T-helper 9 cell (primary cell): Measurements from ENCODE around the gene DDX50.
"Not testable (repeated sequence)": the region's sequence is repeated elsewhere in the genome, so short reads cannot be mapped to it uniquely, and the experiment has no call there.

ENCODE experiments used
- DNase-seq: peaks from one replicate; pipeline ENCODE4 v3.0.0-alpha.2; 2020
- total RNA-seq, 2 donors: gene quantifications; one replicate each; lab custom pipeline; 2026; lab: John Stamatoyannopoulos, UW

DDX50 gene, protein sequence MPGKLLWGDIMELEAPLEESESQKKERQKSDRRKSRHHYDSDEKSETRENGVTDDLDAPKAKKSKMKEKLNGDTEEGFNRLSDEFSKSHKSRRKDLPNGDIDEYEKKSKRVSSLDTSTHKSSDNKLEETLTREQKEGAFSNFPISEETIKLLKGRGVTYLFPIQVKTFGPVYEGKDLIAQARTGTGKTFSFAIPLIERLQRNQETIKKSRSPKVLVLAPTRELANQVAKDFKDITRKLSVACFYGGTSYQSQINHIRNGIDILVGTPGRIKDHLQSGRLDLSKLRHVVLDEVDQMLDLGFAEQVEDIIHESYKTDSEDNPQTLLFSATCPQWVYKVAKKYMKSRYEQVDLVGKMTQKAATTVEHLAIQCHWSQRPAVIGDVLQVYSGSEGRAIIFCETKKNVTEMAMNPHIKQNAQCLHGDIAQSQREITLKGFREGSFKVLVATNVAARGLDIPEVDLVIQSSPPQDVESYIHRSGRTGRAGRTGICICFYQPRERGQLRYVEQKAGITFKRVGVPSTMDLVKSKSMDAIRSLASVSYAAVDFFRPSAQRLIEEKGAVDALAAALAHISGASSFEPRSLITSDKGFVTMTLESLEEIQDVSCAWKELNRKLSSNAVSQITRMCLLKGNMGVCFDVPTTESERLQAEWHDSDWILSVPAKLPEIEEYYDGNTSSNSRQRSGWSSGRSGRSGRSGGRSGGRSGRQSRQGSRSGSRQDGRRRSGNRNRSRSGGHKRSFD
- 52.9 to 101 reads per million in 2 donors for total RNA-seq

DNA sequence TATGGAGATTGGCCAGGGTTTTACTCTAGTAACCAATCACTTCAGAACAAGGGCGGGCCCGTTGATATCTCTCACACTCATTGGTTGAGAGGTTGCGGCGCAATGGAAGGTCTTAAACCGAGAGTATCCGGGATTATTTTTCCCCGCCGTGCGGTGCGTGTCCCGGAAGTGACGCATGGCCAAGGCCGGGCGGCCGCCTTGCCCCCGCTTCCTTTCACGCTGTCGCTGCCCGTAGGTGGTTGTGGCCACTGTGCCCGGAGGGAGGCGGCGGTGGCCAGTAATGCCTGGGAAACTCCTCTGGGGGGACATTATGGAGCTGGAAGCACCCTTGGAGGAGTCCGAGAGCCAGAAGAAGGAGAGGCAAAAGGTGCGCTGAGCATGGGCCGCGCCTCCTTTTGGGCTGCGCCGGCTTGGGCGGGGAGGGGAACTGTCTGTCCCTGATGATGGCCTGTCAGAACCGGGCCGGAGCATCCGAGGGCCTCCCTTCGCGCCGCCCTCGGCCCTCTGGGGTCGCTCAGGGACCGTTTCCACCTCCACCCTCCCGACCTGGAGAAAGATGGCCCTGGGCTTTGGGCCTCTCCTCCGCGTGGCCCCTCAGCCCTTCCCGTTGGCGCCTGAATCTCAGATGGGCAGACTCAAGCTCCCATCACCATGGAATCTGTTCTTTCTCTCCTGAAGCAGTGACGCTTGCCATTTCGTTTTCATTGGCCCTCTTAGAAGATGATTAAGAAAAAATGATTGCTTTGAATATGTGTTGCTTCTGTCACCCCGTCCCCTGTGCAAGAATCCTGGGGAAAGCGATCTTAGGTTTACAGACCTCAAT, at the start of gene DDX50:
TSS of gene DDX50 (plus strand) at position 211 of the 823 bp plus-strand sequence. CDS start at position 281, 70 bp downstream.
- DNase-seq: peak; percentile 89

DNA sequence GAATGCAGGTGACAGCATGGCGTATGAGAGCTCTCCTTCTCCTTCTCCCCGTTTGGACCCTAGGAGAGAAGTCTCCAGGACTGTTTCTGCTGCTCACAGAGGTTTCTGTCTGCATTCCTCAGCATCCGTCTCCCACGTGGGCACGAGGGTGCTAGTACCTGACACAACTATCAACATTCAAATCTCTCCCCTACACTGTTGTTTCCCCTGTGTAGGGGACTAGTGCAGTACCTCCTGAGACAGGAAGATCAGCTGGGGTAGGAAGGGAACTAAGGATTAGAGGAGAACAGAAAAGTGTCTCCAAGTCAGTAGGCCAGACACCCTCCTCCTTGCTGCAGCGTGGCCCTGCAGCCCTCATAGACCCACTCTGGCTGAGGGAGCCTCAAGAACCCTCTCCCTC, 44.8 kb upstream of the DDX50 start:
- DNase-seq: no peak

DNA sequence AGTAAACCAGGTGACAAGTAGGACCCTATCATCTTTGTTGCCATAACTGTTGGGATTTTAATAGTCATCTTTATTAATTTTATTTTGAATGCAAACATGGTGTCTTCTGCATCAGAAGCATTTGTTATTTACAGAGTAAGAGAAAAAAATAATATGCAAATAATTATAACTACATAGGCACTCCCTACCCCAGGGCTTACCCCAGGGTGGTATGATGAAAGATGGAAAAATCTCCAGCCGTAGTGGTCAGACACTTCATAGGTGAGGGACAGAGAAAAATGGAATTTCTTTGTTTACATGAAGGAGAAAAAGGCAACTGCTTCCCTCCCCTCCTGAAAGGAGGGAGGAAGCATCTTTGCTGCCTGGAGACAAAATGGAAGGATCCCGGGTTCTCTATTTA, 44.1 kb upstream of the DDX50 start:
- no peak for DNase-seq

DNA sequence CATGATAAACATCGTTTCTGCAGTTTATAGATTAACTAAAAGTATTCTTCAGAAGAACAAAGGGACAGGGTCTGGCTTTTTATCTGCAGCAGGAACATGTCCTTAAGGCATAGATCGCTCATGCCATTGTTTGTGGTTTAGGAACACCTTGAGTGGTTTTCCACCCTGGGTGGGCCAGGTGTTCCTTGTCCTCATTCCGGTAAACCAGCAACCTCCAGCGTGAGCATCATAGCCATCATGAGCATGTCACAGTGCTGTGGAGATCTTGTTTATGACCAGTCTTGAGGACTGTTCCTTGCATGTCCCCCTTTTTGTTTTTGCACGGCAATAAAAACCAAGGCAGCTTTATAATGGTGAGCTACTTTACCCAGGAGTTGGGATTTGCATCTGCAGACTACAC, 39.9 kb upstream of the DDX50 start:
- no peak for DNase-seq

DNA sequence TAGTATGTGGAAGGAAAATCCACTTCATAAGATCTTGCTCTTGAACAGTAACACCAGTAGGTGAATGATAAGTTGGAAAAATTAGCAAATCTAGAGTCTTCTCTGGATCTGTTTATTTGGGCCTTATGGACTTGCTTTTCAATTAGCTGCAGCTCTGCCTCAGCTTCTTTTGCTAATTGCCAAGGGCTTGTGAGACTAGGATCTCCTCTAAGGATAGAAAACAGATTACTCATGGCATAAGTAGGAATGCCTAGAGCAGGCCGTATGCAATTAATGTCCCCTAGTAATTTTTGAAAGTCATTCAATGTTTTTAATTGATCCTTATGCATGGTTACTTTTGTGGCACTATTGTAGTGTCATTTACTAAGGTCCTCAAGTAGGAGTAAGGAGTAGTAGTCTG, 36.5 kb upstream of the DDX50 start:
- no peak for DNase-seq

DNA sequence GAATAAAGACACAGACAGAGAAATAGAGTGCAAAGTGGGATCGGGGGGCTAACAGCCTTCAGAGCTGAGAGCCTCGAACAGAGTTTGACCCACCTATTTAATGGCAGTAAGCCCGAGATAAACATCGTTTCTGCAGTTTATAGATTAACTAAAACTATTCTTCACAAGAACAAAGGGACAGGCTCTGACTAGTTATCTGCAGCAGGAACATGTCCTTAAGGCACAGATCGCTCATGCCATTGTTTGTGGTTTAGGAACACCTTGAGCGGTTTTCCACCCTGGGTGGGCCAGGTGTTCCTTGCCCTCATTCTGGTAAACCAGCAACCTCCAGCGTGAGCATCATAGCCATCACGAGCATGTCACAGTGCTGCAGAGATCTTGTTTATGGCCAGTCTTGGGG, 32.9 kb upstream of the DDX50 start:
- DNase-seq: not testable (repeated sequence)

DNA sequence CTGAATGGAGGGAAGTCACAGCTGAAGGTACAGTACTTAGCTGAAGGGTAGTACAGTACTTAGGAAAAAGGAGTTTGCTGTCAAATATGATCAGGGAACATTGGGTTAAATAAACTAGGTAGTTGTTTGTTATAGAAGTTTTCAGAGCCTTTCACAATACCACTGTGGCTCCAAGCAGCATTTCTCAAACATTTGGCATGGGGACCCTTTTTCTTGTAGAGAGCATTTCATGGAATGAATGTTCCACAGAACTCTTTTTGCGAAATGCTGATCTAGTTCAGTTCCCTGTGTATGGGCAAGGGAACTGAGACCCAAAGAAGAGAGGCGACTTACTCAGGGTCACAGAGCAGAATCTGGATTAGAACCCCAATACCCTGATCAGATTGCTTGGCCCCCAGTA, 31.5 kb upstream of the DDX50 start:
- no peak for DNase-seq

DNA sequence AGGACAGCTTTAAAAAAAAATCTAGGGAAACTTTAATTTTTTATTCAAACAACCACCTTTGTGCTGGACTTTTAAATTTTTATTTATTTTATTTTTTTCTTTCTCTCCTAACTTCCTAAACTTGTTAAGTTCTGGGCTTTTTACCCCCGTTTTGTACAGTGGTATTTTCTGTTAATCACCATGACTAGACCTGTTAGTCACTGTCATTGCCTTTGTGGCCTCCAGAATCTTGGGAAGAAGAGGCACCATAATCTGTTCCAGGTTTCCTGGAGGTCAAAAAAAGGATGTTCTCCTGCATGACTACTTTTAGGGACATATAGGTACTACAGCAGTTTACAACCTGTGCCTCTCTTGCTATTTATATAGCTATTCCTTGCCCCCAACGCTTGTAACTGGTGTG, 31.1 kb upstream of the DDX50 start:
- no peak for DNase-seq

DNA sequence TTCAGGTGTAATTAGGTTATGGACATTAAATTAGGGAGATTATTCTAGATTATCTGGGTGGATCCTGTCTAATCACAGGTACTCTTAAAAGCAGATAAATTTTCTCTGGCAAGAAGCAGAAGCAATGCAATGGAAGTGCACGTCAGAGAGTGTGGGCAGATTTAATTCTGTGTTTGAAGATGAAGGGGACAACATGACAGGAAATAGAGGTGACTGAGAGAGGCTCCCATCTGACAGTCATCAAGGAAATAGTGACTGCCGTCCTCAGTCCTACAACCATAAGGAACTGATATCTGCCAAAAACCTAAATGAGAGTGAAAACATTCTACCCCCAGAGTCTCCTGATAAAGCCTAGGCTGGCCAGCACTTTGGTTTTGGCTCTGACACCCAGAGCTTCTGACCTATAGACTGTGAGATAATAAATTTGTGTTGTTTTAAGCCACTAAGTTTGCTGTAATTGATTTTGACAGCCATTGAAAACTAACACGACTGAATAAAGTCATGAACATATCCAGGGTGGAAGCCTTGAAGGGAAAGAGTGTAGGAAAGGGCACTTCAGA, 30.5 kb upstream of the DDX50 start:
- DNase-seq: no peak

DNA sequence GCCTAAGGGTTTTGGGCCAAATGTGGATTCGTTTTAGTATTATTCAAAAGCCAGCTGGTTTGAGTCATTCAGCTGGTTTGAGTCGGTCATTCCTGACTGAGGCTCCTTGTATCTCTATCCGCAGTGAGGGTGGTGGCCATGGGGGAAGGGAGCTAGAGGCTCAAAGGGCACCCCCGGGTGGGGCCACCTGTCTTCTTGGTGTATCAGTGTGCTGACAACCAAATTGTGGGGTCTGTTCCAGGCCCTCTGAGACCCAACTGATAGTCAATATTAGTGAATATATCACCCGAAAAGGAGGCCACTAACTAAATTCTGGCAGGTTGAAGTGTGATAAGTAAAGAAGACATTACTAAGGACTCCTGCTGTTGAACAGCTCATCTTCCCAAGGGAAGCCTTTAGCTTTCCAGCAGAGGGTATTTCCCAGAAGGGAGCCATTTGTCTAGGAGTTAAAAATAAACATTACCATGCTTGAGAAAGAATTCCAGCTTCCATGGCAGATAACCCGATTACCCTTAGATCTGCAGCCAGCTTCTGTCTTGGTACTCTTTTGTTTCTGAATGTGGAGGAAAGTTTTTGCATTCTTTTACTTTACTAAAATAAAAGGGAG, 29.9 kb upstream of the DDX50 start:
- no peak for DNase-seq

DNA sequence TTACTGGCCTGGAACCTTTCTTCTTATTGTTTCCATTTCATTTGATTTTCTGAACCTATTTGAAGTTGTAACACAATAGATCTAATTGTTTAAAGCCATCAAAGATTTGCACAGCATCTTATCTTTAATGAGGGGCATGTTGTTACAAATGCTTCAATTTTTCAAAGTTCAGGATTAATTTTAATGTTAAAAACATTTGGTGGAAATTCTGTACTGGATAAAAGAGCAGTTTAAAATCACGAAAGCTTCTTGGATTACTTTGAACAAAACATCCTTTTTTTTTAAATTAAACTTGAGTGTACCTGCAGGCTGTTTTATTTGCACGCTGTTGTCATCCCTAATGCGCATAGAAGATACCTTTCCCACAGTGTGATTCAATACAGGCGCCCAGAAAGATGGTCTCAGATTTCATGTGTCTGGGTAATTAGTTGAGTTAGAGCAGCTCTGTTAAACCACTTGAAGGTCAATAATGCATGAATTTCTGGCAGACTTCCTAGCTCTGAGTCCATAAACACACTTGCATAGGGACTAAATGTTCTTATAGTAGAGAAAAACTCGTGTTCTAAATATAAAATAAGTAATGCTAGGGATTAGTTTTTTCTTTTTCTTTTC, 29.3 kb upstream of the DDX50 start:
- DNase-seq: no peak

DNA sequence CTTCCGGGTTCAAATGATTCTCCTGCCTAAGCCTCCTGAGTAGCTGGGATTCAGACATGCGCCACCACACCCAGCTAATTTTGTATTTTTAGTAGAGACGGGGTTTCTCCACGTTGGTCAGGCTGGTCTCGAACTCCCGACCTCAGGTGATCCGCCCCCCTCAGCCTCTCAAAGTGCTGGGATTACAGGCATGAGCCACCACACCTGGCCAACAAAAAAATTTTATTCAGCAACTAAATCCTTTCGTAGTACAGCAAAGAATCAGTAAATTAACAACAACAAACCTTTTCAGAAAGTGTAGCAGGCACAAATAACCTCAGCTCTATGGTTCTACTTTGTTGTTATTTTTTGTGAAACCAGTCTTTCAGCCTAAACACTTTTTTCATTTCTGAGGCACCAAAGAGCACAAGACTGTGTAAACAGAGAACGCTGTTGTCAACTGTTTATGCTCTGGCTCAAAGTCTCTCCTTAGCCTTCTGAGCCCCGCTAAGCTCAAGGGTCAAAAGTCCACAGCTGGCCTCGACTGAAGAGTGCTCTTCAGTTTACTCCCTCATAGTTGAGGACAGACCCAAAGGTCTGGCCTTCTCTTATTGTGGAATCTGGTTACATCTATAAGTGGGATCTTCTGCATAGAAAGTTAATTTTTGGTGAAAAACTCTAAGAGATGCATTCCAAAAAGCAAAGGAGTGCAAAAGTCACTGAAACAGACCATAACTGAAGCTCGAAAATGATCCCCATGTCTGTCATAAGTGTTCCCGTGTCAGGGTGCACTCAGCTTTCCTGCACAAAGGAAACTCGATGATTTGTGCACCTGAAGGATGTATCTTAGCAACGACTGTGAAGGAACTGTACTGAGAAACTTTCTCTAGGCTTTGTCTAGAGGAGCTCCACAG, 24.6 kb upstream of the DDX50 start:
- DNase-seq: no peak

DNA sequence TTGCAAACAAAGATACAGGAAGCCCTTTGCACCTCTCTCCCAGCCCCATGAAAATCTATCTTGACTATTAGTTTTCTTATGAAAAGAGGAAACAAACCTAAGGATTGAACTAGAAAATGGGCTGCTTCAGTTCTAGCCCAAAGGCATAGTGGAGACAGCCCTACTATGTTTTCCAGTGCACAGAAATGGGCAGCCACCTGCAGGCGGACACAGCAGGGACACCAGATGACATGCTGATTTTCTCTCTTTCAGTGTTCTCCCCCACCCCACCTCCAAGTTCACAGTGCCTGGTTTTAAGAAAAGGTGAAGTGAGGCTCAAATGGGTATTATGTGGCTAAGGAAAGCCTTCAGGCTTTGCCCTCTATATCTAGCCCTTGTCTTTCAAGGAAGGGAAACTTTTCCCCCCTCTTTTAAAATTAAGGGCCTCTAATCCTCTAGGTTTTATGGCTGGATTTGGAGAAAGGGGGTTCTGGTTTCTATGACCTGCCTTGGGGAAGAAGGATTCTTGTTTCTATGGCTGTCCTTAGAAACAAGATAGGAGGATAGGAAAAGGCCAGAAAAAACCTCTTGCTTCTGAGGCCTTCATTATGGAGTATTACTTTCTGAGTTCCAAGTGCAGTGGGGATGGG, 23.5 kb upstream of the DDX50 start:
- no peak for DNase-seq

DNA sequence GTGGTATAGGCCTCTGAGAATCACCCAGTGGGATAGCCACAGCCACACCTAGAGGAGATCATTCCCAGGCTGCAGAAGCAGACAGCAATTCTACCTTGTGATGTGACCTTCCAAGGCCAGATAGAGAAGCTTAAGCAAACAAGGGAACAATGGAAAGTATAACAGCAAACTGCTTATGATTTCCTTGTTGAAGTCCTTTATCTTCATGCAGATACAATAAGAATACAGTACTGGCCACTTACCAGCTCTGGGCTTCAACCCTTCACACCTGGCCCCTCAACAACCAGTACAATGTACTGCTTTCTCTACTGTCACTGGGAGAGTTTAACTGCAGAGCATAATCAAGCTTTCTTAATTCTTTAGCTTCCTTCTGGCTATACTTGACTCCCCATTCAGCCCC, 22.6 kb upstream of the DDX50 start:
- DNase-seq: no peak

DNA sequence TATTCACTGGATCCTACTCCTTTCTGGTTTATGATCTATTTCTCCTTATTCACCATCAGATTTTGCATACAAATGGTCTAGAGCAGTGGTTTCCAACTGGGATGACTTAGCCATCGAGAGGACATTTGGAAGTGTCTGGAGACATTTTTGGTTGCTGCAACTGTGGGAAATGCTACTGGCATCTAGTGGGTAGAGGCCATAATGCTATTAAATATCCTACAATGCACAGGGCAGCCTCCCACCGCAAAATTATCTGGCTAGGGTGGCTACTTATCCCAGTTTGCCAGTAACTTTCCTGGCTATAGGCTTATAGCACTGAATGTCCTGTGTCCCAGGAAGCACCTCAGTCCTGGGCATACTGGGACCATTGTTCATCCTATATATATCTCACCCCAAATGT, 21.5 kb upstream of the DDX50 start:
- no peak for DNase-seq

DNA sequence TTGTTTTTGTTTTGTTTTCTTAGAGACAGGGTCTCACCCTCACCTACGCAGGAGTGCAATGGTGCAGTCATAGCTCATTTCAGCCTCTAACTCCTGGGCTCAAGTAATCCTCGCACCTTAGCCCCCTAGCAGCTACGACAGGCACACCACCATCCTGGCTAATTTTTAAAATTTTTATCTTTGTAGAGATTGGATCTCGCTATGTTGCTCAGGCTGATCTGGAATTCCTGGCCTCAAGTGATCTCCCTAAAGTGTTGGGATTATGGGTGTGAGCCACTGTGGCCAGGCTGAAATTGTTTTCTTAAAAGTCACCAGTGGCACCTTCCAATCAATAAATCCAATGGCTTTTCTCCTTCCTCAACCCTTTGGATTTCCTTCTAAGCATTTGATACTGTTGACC, 20.9 kb upstream of the DDX50 start:
- no peak for DNase-seq

DNA sequence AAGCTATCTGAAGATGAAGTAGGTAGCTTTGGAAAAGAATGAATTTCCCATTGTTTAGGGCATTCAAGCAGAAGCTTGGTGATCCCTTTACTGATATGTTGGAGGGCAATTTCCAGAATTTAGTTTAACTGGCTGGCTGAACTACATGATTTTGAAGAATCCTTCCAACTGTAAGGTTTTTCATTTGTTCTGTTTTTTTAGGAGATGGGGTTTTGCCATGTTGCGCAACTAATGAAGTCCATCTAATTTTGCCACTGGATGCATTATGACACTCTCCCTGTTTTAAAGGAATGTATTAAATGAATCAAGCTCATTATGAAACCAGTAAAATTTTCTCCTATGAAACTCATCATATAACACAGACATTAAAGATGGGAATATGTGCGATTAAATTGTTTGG, 6.1 kb upstream of the DDX50 start:
- no peak for DNase-seq

DNA sequence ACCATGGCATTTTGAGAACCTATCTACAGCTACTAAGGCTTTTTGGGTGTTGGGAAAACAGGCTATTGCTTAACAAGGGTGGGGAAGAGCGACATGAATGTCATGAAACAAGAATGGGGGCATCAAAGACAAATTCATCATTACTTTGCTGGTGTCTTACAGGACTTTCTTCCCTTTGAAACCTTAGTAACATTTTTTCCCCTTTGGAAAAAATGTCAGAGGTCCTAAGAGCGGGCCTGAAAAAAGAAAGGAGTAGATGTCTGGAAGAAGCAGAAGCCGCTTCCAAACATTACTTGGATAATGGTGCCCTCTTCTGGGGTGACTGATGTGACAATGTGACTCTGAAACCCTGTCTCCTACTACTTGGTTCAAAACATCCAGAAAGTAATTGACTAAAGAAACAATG, 3.8 kb upstream of the DDX50 start:
- DNase-seq: no peak

DNA sequence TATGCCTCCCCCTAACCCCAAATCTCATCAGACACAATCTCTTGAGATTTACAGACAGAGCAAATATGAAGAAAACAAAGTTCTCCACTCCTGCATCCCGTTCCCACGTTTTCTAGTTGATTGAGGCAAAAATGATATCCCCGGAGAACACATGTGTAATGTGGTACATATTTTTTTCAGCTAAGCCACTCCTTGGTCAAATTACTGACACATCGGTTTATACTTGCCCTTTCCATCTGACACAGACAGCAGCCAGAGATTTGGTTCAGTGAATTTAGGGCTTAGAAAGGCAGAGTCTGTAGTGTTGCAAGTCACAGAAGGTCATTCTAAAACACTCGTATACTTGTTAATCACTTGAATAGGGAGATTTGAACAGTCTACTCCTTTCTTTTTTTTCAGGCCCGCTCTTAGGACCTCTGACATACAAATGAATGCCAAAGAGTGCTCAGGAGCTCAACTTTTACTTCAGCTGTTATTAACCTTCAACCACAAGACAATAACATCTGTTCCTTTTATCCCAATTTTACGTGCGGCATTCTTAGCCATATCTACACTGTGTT, 1.8 kb upstream of the DDX50 start:
- DNase-seq: no peak

DNA sequence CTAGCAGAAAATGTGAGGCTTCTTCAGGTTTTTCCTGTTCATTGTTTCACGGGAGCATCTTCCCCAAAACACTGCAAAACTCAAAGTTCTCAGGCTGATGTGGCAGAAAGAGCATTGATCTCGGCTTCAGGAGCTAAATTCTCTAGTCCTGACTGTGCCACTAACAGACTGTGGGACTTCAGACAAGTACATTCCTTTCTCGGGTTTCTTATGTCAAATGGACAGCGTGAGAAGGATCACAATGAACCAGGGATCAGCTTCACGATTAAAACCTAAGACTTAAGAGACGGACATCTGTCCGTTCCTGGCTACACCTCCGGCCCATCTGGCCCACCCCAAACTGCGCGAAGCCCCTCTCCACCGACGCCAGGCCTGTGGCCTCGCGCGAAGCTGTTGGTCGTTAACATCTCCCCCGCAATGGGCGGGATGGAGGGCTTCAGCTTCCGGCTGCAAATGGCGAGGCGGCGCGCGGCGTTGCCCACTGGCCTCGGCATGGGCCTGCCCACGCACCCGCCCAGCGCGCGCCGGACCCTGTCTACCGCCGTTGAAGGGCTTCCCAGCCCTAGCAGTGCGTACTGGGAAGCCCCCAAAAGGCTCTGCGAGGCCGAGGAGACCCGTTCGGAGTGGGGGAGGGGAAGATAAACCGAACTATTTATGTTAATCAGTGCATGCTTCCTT, 549 bp upstream of the DDX50 start:
- no peak for DNase-seq
